T-helper 1 cell treated with Interleukin-12 subunit alpha and Interleukin-12 subunit beta and Interleukin-4 antibody, amounts not matched to agents 30 μg/mL and 1 μg/mL, for 36 hours (primary cell): ENCODE measurements around the gene LCE3D.
"Not testable (repeated sequence)": the region's sequence is repeated elsewhere in the genome, so short reads cannot be mapped to it uniquely, and the experiment has no call there.

Experiments
- H3K27ac Mint-ChIP-seq: one replicate; pipeline ENCODE4 v1.8.0; 2021; ENCODE audit warnings: mild to moderate bottlenecking, mixed read lengths
- H3K27me3 Mint-ChIP-seq: one replicate; pipeline ENCODE4 v1.8.0; 2021; ENCODE audit warnings: low read depth, mixed read lengths
- H3K36me3 Mint-ChIP-seq: one replicate; pipeline ENCODE4 v1.8.0; 2021; ENCODE audit warnings: low read depth, mixed read lengths
- H3K4me1 Mint-ChIP-seq: one replicate; pipeline ENCODE4 v1.8.0; 2021; ENCODE audit warnings: low read depth, mixed read lengths
- H3K4me3 Mint-ChIP-seq: one replicate; pipeline ENCODE4 v1.8.0; 2021; ENCODE audit warnings: mild to moderate bottlenecking, moderate library complexity, mixed read lengths
- H3K9me3 Mint-ChIP-seq: one replicate; pipeline ENCODE4 v1.8.0; 2021; ENCODE audit warnings: mixed read lengths

LCE3D gene

DNA sequence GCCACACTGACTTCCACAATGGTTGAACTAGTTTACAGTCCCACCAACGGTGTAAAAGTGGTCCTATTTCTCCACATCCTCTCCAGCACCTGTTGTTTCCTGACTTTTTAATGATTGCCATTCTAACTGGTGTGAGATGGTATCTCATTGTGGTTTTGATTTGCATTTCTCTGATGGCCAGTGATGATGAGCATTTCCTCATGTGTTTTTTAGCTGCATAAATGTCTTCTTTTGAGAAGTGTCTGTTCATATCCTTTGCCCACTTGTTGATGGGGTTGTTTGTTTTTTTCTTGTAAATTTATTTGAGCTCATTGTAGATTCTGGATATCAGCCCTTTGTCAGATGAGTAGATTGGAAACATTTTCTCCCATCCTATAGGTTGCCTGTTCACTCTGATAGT, 32.0 kb downstream of the LCE3D start:
- H3K36me3 Mint-ChIP-seq, H3K4me1 Mint-ChIP-seq, H3K9me3 Mint-ChIP-seq, H3K4me3 Mint-ChIP-seq, H3K27ac Mint-ChIP-seq, H3K27me3 Mint-ChIP-seq: not testable (repeated sequence)

DNA sequence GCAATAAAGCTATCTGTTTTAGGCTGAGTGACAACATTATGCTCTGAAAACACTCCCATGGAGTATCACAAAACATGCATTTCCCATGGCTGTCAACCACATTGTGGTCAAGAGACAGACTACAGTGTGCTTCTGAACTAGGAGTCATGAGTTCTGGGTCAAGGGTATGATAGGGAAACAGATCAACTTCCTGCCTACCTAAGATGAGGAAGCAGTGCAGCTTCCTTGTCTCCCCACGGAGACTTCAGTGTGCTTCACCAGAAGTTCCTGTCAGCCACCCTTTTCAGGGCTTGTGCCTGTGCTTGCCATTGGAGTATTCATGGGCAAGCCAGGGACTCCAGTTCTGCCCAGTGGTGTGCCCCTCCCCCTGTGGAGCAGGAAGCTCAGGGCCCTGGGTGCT, 33.6 kb downstream of the LCE3D start:
- Mint-ChIP-seq H3K4me3 (no peak overlapping the region), H3K4me1 (no peaks in the 10 kb centered on the region), H3K9me3 (peaks cover 3% of the 10 kb centered on the region), H3K27me3 (peaks cover 4% of the 10 kb centered on the region), H3K36me3 (no peaks in the 10 kb centered on the region), H3K27ac (no peak overlapping the region)

GRCh38 chr1:152543820-152544219, 36.5 kb downstream of the LCE3D start:
- no peak overlapping the region for H3K27ac Mint-ChIP-seq
- peaks cover 3% of the 10 kb centered on the region for H3K9me3 Mint-ChIP-seq
- peaks cover 9% of the 10 kb centered on the region for H3K27me3 Mint-ChIP-seq
- no peaks in the 10 kb centered on the region for H3K4me1 Mint-ChIP-seq
- no peak overlapping the region for H3K4me3 Mint-ChIP-seq
- H3K36me3 Mint-ChIP-seq: no peaks in the 10 kb centered on the region

- H3K4me1 Mint-ChIP-seq: no peaks in the 10 kb centered on the region
- H3K27me3 Mint-ChIP-seq: peaks cover 9% of the 10 kb centered on the region
- H3K27ac Mint-ChIP-seq: no peak overlapping the region
- H3K4me3 Mint-ChIP-seq: no peak overlapping the region
- H3K9me3 Mint-ChIP-seq: no peaks in the 10 kb centered on the region
- no peaks in the 10 kb centered on the region for H3K36me3 Mint-ChIP-seq
Observed at GRCh38 chr1:152539901-152540300, 40.4 kb downstream of the LCE3D start.

GRCh38 chr1:152537496-152537895, 42.8 kb downstream of the LCE3D start:
- Mint-ChIP-seq H3K27ac (no peak overlapping the region), H3K9me3 (no peaks in the 10 kb centered on the region), H3K36me3 (no peaks in the 10 kb centered on the region), H3K4me3 (no peak overlapping the region), H3K27me3 (peaks cover 12% of the 10 kb centered on the region), H3K4me1 (no peaks in the 10 kb centered on the region)

GRCh38 chr1:152535774-152536173, 44.5 kb downstream of the LCE3D start:
- Mint-ChIP-seq H3K27ac (no peak overlapping the region), H3K4me3 (no peak overlapping the region), H3K27me3 (peaks cover 10% of the 10 kb centered on the region), H3K36me3 (no peaks in the 10 kb centered on the region), H3K4me1 (no peaks in the 10 kb centered on the region), H3K9me3 (no peaks in the 10 kb centered on the region)

GRCh38 chr1:152533327-152533938, 46.9 kb downstream of the LCE3D start:
- H3K4me1 Mint-ChIP-seq: no peaks in the 10 kb centered on the region

More at GRCh38 chr1:152533327-152533938, 46.9 kb downstream of the LCE3D start:
- Mint-ChIP-seq H3K27me3 (peaks cover 22% of the 10 kb centered on the region), H3K36me3 (no peaks in the 10 kb centered on the region), H3K4me3 (no peak overlapping the region), H3K27ac (no peak overlapping the region), H3K9me3 (no peaks in the 10 kb centered on the region)
